GM19035 (cell line): ENCODE results near the gene PRR16.
A peak's percentile ranks its signal among the peaks of the same experiment; 100 is the strongest.
"Not testable (repeated sequence)": the region's sequence is repeated elsewhere in the genome, so short reads cannot be mapped to it uniquely, and the experiment has no call there.

Experiments
- ATAC-seq: cut with Tn5 transposase; IDR thresholded peaks from one replicate; pipeline ENCODE4 v1.9.1; 2021; ENCODE audit not compliant: unreplicated experiment

Gene PRR16

DNA sequence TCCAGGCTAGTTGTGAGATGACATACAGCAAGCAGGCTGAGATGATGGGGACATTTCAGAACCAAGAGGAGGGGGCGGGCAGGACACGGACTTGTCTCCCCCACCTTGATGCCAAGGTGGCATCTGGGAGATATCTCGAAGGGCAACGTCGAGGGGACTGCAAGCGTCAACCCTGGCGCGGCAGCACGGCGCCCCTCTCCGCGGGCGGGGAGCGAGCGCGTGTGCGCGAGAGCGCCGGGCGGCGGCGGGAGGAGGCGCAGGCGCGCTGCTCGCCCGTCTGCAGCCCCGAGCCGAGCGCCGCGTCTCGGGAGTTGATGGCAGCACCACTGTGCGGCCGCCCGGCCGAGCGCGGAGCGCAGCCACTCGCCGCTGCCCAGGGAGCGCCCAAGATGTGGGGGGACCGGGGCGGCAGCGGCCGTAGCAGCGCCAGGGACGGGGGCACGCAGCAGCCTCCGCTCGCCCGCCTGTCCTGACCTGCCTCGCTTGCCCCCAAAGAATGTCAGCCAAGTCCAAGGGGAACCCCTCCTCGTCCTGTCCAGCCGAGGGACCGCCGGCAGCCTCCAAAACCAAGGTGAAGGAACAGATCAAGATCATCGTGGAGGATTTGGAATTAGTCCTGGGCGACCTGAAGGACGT is at the start of gene PRR16:
PRR16 (plus strand) TSS at position 310 of the 636 bp plus-strand sequence.
- peak; percentile 73 for ATAC-seq

DNA sequence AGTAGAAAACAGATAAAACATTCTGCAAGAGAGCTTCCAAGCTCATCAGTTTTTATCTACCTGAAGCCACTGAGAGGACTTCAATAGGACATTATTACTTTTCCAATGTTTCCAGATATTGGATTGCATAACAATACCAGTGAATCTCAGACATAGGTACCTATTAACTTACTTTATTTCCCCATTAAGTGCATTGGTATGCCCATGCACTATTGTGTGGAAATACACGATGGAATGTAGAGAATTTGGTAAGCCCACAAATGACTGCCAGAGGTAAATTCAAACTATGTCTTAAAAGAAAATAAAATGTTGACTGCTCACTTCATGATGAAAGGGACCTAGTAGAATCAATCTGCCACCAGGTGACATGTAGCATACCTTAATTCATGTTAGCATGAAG is 48.1 kb upstream of the PRR16 start:
- no peak for ATAC-seq

DNA sequence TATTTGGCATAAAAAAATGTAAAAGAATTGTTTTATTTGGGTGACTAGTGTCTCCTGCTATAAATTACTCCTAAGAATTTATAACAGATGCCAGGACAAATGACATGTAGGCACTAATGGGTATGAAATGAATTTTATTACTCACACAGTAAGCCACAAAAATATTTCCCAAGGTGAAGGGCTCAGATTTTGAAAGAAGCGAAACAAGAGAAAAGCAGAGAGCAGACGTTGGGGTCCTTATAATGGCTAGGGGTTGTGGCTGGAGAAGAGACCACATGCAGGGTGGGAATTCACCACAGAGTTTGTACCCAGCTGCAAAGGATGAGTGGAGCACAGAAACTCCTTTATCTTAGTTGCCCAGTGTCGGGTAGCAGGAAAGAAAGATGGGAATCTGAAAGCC is 45.0 kb upstream of the PRR16 start:
- no peak for ATAC-seq

DNA sequence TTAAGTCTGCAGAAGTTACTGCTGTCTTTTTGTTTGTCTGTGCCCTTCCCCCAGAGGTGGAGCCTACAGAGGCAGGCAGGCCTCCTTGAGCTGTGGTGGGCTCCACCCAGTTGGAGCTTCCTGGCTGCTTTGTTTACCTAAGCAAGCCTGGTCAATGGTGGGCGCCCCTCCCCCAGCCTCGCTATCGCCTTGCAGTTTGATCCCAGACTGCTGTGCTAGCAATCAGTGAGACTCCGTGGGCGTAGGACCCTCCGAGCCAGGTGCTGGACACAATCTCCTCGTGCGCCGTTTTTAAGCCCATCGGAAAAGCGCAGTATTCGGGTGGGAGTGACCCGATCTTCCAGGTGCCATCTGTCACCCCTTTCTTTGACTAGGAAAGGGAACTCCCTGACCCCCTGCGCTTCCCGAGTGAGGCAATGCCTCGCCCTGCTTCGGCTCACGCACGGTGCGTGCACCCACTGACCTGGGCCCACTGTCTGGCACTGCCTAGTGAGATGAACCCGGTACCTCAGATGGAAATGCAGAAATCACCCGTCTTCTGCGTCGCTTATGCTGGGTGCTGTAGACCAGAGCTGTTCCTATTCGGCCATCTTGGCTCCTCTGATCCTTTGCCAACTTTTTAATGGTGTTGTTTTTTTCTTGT is 37.3 kb upstream of the PRR16 start:
- ATAC-seq, result not testable (repeated sequence)

DNA sequence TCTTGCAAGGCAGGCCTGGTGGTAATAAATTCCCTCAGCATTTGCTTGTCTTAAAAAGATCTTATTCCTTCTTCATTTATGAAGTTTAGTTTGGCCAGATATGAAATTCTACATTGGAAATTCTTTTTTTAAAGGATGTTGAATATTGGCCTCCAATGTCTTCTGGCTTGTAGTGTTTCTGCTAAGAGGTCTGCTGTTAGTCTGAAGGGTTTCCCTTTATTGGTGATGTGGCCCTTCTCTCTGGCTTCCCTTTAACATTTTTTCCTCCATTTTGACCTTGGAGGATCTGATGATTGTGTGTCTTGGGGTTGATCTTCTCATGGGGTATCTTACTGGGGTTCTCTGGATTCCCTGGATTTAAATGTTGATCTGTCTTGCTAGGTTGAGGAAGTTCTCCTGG is 33.5 kb upstream of the PRR16 start:
- ATAC-seq, result no peak

DNA sequence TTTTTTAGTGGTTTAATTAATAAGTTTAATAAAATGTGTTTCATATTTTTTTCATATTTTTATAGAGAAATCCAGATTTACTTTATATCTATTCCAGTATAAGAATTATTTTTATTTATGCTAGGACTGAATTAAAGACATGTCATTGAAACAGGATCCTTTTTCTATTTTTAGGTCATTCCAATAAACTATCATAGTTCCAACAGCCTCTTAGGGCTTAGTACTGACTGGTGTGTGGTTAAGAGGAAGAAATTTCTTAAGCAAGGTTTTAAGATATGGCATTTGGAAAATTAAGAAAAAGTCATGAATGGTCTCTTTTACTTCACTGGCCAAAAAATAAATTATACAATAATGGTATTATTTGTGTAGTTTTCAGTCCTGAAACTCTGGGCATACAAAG is 31.2 kb upstream of the PRR16 start:
- ATAC-seq, result no peak

DNA sequence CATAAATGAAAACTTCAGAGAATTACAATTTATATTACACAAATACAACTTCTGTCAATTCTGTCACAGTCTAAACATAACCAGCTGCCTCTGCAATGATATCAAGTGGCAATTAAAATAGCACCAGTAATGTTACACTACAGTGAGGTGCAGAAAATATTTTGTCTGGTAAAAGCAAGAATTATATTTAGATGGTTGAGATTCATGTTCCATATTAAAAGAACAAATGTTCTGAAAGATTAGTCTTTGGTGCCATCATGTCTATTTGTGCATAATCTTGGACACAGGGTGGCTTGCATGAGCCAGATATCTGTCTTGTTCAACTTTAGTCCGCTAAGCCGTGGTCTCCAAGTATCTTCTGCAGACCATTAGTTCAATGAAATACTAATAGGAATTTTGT is 29.0 kb upstream of the PRR16 start:
- ATAC-seq, result no peak

DNA sequence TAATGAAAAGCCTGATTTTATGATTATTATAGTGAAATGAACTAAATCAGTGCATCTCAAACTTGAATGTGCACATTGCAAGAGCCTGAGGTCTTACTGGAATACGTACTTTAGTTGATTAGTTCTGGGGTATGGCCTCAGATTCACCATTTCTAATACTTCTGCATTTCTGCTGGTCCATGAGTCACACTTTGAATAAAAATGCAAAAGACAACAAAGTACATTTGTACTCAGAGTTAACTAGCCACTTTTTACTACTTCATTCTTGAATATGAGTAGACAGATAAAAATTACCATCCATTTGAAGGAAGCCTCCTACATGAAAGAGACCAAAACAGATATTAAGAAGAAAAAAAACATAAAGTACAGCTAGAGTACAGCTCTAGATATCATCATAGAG is 27.1 kb upstream of the PRR16 start:
- no peak for ATAC-seq

DNA sequence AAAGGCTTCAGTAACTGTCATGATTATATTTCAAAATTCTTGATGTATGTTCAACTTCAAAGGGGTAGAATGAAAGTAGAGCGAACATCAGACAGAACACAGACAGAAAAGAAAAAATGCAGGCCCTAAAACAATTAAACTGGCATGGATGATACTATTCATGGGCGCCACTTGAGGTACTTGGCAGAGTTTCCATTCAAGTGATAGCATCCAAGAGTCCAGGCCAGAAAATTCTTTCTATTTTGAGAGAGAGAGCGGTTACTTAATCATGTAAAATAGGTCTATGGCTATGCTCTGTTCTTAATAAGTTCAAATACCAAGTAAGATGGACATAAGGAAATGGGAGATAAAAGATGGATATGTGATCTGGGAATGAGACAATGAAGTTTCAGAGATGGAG is 21.4 kb upstream of the PRR16 start:
- ATAC-seq, result no peak

DNA sequence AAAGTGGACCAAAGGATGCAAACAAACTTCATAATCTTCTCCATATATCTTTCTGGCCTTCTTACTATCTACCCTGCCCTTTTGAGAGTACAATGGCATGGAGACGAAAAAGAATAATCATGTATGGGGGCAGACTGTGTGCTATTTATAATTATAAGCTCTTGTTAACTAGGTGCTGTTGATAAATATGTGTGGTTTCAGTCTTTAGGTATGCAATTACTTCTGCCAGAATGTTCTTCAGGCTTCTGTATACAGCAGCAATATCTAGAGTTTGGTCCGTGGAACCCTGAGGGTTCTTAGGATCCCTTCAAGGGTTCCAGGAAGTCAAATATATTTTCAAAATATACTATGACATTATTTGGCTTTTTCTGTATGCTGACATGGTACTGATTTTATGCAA is 20.5 kb upstream of the PRR16 start:
- no peak for ATAC-seq

DNA sequence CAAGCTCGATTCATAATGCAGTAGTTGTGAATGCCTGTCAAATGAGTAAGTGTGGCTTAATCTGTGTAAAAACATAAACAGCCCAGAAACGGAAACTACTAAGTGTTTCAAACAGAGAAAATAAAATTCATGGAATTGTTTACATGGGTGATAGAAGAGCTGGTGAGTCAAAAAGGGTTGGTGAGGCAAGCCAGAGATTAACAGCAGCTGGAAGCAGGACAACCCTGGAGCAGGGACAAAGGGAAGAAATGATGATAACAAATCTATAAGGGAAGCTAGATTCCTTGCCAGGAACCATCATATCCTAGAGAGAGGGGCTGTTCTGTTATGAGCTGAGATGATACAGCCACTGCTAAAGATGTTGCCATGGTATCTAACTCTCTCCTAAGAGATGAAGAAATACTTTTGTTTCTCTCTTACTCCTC is 18.0 kb upstream of the PRR16 start:
- ATAC-seq, result no peak

DNA sequence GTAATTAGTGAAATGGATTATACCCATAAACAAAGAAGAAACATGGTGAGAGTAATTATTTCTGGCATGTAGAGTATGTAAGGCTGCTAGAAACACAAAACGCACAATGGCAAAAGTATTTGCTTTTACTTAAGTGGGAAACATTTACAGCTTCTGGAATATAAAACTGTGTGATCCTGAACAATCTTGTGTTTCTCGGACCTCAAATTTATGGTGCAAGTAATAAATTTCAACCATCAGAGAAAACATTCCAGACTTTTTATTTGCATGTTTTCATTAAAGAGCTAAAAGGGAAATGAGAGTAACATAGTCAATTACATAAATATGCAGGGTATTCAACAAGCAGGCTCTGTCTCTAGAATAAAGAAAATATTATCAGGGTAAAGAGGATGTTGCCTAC is 17.2 kb upstream of the PRR16 start:
- no peak for ATAC-seq

DNA sequence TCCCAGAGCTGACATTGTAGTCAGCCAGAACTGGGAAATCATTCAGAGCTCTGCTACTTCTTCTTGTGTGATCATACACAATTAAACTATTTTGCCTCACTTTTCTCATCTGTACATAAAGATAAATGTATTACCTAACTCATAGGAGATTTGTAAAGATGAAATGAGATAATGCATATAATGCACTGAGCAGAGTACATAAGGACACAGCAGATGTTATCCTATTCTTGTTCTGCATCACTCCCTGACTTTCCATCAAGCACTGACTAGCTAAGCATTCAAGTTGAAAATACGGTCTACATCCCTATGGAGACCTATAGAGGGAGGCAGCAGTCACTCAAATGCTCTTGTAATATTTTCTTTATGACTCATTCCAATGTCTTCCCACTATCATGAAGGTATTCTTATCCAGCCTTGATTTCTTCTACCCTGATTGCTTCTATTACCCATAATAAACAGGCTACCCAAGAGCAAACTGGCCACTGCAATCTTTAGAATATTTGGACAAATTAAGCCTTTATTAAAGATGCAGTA is 16.3 kb upstream of the PRR16 start:
- ATAC-seq, result no peak

DNA sequence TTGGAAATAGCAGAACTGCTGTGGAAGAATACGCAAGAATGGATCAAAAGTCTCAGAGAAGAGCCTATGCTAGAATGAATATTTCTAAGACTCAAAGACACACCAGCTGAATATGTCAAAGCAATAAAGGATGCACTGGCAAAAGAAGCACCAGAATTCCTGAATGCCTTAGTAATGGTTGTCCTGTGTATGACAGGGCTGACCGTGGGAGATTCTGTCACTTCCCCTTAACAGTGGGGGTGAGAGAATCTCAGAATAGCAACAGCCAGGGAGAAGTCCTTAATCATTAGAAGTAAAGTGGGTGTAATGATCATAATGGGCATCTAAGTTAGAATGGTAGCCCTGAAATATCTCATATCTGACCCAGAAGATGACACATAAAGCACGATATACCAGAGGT is 14.6 kb upstream of the PRR16 start:
- no peak for ATAC-seq

DNA sequence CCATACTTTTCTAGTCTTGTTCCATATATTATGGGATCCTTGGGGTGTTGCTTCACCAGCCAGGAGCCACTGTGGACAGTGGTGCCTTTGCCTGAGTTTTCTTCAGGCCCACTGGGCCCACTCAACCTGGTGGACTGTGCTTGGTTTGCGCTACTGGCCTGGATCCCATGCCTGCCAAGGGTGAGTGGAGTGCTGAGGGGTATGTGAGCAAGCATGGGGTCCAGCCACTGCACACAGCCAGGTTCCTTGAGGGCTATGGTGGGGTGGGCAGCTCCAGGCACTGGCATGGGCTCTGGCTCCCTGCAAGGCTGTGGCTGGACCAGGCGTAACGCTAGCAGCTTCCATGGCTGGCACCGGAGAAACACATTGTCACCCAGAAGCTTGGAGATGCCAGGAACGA is 13.2 kb upstream of the PRR16 start:
- ATAC-seq, result no peak

DNA sequence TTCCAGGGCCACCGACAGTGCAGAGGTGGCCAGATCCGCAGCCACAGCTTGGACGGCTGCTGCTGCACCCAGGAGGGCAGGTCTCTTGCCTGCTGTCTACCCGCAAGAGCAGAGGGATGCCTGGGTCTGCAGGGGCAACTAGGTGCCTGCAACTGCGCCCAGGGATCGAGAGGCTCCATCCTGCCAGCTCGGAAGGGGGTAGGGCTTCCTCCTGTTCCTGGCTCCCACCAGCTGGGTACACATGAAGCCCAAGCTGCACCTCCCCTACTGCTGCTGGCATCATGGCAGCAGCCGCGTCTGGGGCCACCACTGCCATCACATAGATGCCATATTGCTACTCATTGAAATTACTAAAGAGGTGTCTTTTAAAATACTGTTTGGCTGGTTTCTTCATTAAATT is 12.7 kb upstream of the PRR16 start:
- no peak for ATAC-seq

DNA sequence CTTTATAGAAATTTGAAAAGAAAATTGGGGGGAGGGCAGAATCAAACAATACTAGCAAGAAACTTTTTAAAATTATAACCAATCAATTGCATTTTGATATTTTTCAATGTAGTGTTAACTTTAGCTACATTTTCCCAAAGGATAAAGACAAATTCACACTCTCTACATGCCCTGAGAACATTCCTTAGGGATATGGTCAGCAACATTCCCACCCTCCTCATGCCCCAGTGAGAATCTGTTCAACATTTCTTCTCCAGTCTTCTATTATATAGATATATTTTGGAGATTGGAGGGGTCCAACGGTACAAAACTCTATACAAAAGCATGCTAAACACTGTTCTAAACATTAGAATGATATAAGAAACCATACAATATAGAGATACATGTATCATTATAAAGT is 11.6 kb upstream of the PRR16 start:
- no peak for ATAC-seq

DNA sequence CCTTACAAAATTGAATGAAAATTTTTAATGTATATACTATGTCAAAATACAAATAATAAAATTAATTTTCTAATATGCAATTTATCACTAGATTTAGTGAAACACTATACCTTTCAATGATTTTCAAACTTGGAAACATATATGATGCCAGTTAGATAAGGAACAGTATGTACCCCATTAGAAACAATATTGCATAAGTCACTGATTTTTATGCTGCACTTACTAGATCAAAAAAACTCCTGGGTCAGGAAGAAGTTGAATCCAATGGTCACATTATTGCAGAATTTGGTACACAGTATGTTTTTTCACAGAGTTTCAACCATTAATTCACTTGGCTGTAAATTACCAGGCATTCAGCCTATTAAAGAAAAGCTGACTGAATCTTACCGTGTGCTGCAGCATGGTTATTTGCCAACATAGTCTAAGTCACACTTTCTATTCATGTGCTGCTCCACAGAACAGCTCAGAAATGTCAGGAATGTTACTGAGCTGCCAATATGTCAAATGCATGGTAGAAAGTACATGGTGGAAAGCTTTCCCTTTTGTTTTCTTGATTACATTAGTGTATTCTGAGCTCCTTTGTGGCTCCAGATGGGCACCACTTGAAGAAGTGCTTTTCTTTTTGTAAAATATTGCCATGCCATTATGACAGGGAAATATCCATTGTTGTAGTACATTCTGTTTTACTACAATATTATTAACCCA is 9.9 kb upstream of the PRR16 start:
- no peak for ATAC-seq

DNA sequence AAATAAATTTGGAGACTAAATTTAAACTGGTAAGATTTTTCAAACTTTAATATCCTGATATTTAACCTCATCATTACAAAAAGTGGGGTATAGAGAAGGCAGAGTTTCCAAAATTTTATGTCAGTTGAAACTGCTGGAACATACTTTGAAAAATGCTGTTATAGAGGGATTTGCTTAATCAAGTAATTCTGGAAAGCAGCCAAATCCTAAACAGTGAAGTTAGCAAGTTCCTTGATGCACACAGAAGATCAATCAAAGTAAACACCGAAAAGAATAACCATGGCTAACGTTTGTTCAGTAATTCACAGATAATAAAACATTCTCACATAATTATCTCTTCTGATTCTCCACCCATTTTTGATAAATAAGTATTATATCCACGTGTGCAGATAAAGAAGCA is 8.1 kb upstream of the PRR16 start:
- ATAC-seq, result no peak

DNA sequence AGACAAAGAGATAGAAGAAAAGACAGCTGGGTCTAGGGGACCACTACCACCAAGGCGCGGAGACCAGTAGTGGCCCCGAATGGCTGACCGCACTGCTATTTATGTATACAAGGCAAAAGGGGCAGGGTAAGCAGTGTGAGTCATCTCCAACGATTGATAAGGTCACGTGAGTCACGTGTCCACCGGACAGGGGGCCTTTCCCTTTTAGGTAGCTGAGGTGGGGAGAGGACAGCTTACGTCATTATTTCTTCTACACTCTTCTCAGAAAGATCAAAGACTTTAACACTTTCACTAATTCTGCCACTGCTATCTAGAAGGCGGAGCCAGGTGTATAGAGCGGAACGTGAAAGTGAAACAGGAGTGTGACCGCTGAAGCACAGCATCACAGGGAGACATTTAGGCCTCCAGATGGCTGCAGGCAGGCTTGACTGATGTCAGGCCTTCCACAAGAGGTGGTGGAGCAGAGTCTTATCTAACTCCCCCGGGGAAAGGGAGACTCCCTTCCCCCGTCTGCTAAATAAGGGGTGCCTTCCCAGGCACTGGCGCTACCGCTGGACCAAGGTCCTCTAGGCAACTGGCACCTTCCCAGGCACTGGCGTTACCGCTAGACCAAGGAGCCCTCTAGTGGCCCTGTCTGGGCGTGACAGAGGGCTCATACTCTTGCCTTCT is 6.1 kb upstream of the PRR16 start:
- ATAC-seq, result peak; percentile 86

DNA sequence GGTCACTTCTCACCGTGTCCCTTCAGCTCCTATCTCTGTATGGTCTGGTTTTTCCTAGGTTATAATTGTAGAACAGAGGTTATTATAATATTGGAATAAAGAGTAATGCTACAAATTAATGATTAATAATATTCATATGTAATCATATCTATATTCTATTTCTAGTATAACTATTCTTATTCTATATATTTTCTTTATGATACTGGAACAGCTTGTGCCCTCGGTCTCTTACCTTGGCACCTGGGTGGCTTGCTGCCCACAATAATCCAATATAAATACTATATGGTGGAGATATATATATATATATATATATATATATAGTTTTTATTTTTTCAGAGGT is 5.6 kb upstream of the PRR16 start:
- not testable (repeated sequence) for ATAC-seq

DNA sequence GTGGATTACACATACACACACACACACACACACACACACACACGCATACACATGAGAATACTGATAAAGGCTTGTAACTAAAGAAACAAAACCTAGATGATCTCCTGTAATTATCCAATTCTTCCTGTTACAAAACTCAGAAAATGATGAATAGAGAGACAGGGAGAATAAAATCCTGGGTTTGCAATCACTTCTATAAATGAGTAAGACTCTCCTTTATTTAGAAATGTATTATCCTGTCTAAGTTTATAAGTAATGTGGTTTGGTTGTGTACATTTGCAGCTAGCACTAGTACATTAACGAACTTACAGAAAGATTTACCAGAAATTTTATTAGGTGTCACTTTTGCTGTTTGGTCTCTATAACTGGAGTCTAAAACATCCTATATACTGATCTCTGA is 2.8 kb upstream of the PRR16 start:
- ATAC-seq, result no peak
